ENCODE measurements around the gene OR6P1. TPM values are rescaled to one million over a fixed set of nuclear protein-coding genes. Genes with fewer than 3 reads are reported as not detected.

OR6P1 gene
- polyA plus RNA-seq, 2 of the 4 experiments (the other 2 are of a cell fraction): not detected

GRCh38 chr1:158563853-158564252 lies 6.5 kb downstream of the OR6P1 start:
- Histone ChIP-seq H3K4me3 (no peak overlapping the region), H3K9me3 (no peaks in the 10 kb centered on the region), H3K4me1 (no peaks in the 10 kb centered on the region), H3K27ac (no peak overlapping the region), H3K4me2 (no peak overlapping the region)
- ChIA-PET POLR2A (no interaction called here), CTCF (no interaction called here)
- ATAC-seq: no peak
- TF ChIP-seq GATA3 (IDR thresholded peaks at IDR 0.05; ENCODE audit: borderline replicate concordance) (no peak), FOSL2 (IDR thresholded peaks at IDR 0.05) (no peak), FOSL2 (CRISPR knock-in tag; IDR thresholded peaks at IDR 0.05) (no peak), RNF2 (IDR thresholded peaks at IDR 0.05; ENCODE audit: borderline replicate concordance, low read depth) (no peak), NPAS2 (CRISPR knock-in tag; IDR thresholded peaks at IDR 0.05; ENCODE audit: borderline replicate concordance) (no peak), TFCP2L1 (CRISPR knock-in tag; IDR thresholded peaks at IDR 0.05) (no peak), BHLHE40 (IDR thresholded peaks at IDR 0.05; ENCODE audit: low read depth, low read length) (no peak), RFX5 (IDR thresholded peaks at IDR 0.05) (no peak), PHF8 (IDR thresholded peaks at IDR 0.05; ENCODE audit: borderline replicate concordance, low read depth) (no peak), REST (IDR thresholded peaks at IDR 0.05) (no peak), MAFK (IDR thresholded peaks at IDR 0.05; ENCODE audit: partially characterized antibody) (no peak), POLR2AphosphoS2 (conservative IDR thresholded peaks at IDR 0.05; ENCODE audit: low read length) (no peak), JUNB (IDR thresholded peaks at IDR 0.05) (no peak), NR3C1 (IDR thresholded peaks at IDR 0.05) (no peak), KDM1A (IDR thresholded peaks at IDR 0.05; ENCODE audit: low read depth) (no peak), HOXB5 (CRISPR knock-in tag; IDR thresholded peaks at IDR 0.05) (no peak)
- TF ChIP-seq, protein P1, sequence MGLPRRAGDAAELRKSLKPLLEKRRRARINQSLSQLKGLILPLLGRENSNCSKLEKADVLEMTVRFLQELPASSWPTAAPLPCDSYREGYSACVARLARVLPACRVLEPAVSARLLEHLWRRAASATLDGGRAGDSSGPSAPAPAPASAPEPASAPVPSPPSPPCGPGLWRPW (IDR thresholded peaks at IDR 0.05): no peak
- no peak for DNase-seq (ENCODE audit: low read depth in 1 of 2, low spot score in 1 of 2)
- 3% methylated on average over 2 of the region's 2 CpGs for WGBS (ENCODE audit: missing lambda C conversion rate)
- no peak for FAIRE-seq

GRCh38 chr1:158559696-158560095 lies 10.7 kb downstream of the OR6P1 start:
- Histone ChIP-seq H3K27ac (no peak overlapping the region), H3K4me2 (no peak overlapping the region), H3K4me3 (no peak overlapping the region), H3K4me1 (no peaks in the 10 kb centered on the region), H3K9me3 (no peaks in the 10 kb centered on the region)
- ChIA-PET CTCF (no interaction called here), POLR2A (no interaction called here)
- 0% methylated on average over 1 of the region's 1 CpG for WGBS (ENCODE audit: missing lambda C conversion rate)
- ATAC-seq: no peak
- DNase-seq (ENCODE audit: low read depth in 1 of 2, low spot score in 1 of 2): no peak
- no peak for FAIRE-seq
- TF ChIP-seq HEYL (CRISPR knock-in tag; IDR thresholded peaks at IDR 0.05): no peak
- no peak for TF ChIP-seq BHLHE40 (IDR thresholded peaks at IDR 0.05; ENCODE audit: low read depth, low read length)
- no peak for TF ChIP-seq SMC3 (IDR thresholded peaks at IDR 0.05)
- TF ChIP-seq NFE2L2 (conservative IDR thresholded peaks at IDR 0.05; ENCODE audit: low read length): no peak
- no peak for TF ChIP-seq ATOH8 (CRISPR knock-in tag; IDR thresholded peaks at IDR 0.05; ENCODE audit: low read depth)
- TF ChIP-seq CTCF (IDR thresholded peaks at IDR 0.05): no peak
- TF ChIP-seq, protein P2, sequence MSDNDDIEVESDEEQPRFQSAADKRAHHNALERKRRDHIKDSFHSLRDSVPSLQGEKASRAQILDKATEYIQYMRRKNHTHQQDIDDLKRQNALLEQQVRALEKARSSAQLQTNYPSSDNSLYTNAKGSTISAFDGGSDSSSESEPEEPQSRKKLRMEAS (IDR thresholded peaks at IDR 0.05): no peak
- no peak for TF ChIP-seq ZFP36 (IDR thresholded peaks at IDR 0.05; ENCODE audit: borderline replicate concordance, partially characterized antibody)
- no peak for TF ChIP-seq PBX3 (IDR thresholded peaks at IDR 0.05)
- TF ChIP-seq SREBF2 (IDR thresholded peaks at IDR 0.05): no peak
- no peak for TF ChIP-seq JUN (IDR thresholded peaks at IDR 0.05)
- TF ChIP-seq FOSL2 (IDR thresholded peaks at IDR 0.05): no peak
- no peak for TF ChIP-seq FOSL2 (CRISPR knock-in tag; IDR thresholded peaks at IDR 0.05)
- no peak for TF ChIP-seq POLR2A (IDR thresholded peaks at IDR 0.05; ENCODE audit: low read length)

All from A549 (cell line).